Measurements from ENCODE around the gene PGC. TPM values are rescaled to one million over a fixed set of nuclear protein-coding genes. Genes with fewer than 3 reads are reported as not detected.

PGC gene
- total and polyA plus RNA-seq, 10 donors, result 0.26 to 0.74 (median 0.48) TPM; not detected in 7

GRCh38 chr6:41700463-41701347 lies 46.5 kb downstream of the PGC start:
- peaks cover 0 to 79% (median 10%) of the 10 kb centered on the region in 6 donors for H3K36me3 ChIP-seq
- no peak overlapping the region for H3K4me3 ChIP-seq
- H3K9me3 ChIP-seq, result no peaks in the 10 kb centered on the region
- H3K27me3 ChIP-seq (replicated peaks in 1 of 7), result no peaks in the 10 kb centered on the region
- WGBS, 5 donors, result 77 to 85% (median 81%) methylated on average over 20 of the region's 20 CpGs
- peak overlapping the region in 7 of 8 donors; percentile 22 to 64 (median 51) for H3K27ac ChIP-seq
- DNase-seq, result no peak
- intact Hi-C loops (cut with DNase I; ENCODE audit: low total_unique reads), result no loop called here
- H3K4me1 ChIP-seq, result peaks cover 20 to 94% (median 76%) of the 10 kb centered on the region in 6 donors
- TF ChIP-seq POLR2A (IDR thresholded peaks at IDR 0.05) (no peak), POLR2AphosphoS5 (IDR thresholded peaks at IDR 0.05) (peak in 2 of 3 donors; percentile 60 to 67)

GRCh38 chr6:41699063-41699462 lies 48.1 kb downstream of the PGC start:
- Histone ChIP-seq H3K27me3 (replicated peaks in 1 of 7) (no peaks in the 10 kb centered on the region), H3K36me3 (peaks cover 0 to 71% (median 10%) of the 10 kb centered on the region in 6 donors), H3K27ac (peak overlapping the region in 6 of 8 donors; percentile 29 to 75 (median 56)), H3K4me3 (no peak overlapping the region), H3K9me3 (no peaks in the 10 kb centered on the region), H3K4me1 (peaks cover 14 to 94% (median 71%) of the 10 kb centered on the region in 6 donors)
- TF ChIP-seq CTCF (IDR thresholded peaks at IDR 0.05 in 8 of 11, conservative IDR thresholded peaks at IDR 0.05 in 3 of 11), result no peak
- TF ChIP-seq POLR2AphosphoS5 (IDR thresholded peaks at IDR 0.05), result peak in 2 of 3 donors; percentile 9 to 32
- 69 to 93% (median 71%) methylated on average over 2 of the region's 2 CpGs for WGBS, 5 donors
- DNase-seq, result no peak
- intact Hi-C loops (cut with DNase I; ENCODE audit: low total_unique reads), result no loop called here

GRCh38 chr6:41697861-41698781 lies 49.1 kb downstream of the PGC start:
- WGBS, 5 donors, result 65 to 90% (median 73%) methylated on average over 15 of the region's 15 CpGs
- peak in 1 of 3 donors; percentile 32 for TF ChIP-seq POLR2AphosphoS5 (IDR thresholded peaks at IDR 0.05)
- no peak for TF ChIP-seq POLR2A (IDR thresholded peaks at IDR 0.05)
- no peak for TF ChIP-seq CTCF (IDR thresholded peaks at IDR 0.05 in 8 of 11, conservative IDR thresholded peaks at IDR 0.05 in 3 of 11)
- H3K36me3 ChIP-seq, result peaks cover 0 to 63% (median 10%) of the 10 kb centered on the region in 6 donors
- peaks cover 14 to 94% (median 62%) of the 10 kb centered on the region in 6 donors for H3K4me1 ChIP-seq
- DNase-seq, result no peak
- H3K27me3 ChIP-seq (replicated peaks in 1 of 7), result no peaks in the 10 kb centered on the region
- peak overlapping the region in 7 of 8 donors; percentile 29 to 75 (median 53) for H3K27ac ChIP-seq
- no peaks in the 10 kb centered on the region for H3K9me3 ChIP-seq
- no peak overlapping the region for H3K4me3 ChIP-seq
- intact Hi-C loops (cut with DNase I; ENCODE audit: low total_unique reads), result no loop called here

GRCh38 chr6:41696788-41697187 lies 50.4 kb downstream of the PGC start:
- TF ChIP-seq CTCF (IDR thresholded peaks at IDR 0.05 in 8 of 11, conservative IDR thresholded peaks at IDR 0.05 in 3 of 11), result no peak

More at GRCh38 chr6:41696788-41697187, 50.4 kb downstream of the PGC start:
- 88 to 94% (median 91%) methylated on average over 6 of the region's 6 CpGs for WGBS, 5 donors
- intact Hi-C loops (cut with DNase I; ENCODE audit: low total_unique reads), result no loop called here
- no peak for DNase-seq
- H3K4me3 ChIP-seq, result no peak overlapping the region
- peaks cover 0 to 50% (median 5%) of the 10 kb centered on the region in 6 donors for H3K36me3 ChIP-seq
- H3K4me1 ChIP-seq, result peaks cover 14 to 84% (median 49%) of the 10 kb centered on the region in 6 donors
- H3K9me3 ChIP-seq, result no peaks in the 10 kb centered on the region
- H3K27me3 ChIP-seq (replicated peaks in 1 of 7), result no peaks in the 10 kb centered on the region
- H3K27ac ChIP-seq, result no peak overlapping the region
